Measurements from ENCODE around the gene NUAK1.

The NUAK1 gene

DNA sequence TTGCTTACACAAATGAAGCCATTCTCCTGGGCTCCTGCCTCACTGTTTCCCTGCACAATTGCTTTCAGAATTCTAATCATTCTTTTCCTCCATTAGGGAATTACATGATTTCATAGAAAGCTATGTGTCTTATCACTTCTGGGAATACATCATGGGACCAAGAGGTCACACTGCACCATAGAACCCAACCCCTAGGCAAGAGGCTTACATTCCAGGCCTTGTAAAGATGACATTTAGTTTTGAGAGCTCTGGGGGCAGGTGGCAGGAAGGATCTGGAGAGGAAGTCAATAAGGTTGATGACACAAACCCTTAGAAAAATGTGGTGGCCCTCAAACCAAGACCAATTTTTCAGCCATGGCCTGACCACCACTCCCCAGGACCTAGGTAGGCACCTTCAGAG, 57.1 kb downstream of the NUAK1 start:
- DNase-seq, result no peak

GRCh38 chr12:106080791-106081170, 58.0 kb downstream of the NUAK1 start:
- no peak for DNase-seq

- no peak for DNase-seq
Measured at GRCh38 chr12:106080041-106080790, 58.5 kb downstream of the NUAK1 start.

GRCh38 chr12:106079148-106079738, 59.5 kb downstream of the NUAK1 start:
- DNase-seq, result no peak

- DNase-seq, result no peak
Measured at GRCh38 chr12:106078358-106079010, 60.3 kb downstream of the NUAK1 start.

DNA sequence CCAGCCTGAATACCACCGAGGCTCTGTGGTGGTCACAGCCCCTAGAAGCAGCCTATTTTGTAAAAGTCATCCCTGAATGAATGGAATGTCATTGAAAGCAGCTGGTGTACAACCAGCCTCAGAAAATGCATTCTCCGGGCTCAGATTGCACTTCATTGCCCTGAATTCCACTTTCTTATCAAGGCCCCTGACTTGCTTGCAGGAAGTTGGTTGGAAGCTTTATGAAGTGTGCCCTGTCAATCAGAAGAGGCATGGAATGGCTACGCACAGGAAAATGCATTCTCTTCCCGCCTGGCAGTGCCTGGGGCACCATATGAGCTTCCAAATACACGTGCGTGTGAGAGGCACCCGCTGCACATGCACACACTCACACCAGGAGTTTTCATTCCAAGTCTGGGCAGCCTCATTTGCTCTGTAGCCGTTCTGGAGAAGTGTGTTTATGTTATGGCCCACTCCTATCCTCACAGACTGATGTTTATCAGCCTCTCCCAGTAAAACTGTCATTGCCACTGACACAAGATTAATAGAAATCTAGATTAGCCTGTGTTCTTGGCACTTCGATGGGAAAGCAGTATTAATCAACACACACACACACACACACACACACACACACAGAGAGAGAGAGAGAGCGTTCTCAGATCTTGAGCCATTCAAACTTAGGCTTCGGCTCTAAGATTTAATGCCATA, 63.9 kb downstream of the NUAK1 start:
- no peak for DNase-seq

DNA sequence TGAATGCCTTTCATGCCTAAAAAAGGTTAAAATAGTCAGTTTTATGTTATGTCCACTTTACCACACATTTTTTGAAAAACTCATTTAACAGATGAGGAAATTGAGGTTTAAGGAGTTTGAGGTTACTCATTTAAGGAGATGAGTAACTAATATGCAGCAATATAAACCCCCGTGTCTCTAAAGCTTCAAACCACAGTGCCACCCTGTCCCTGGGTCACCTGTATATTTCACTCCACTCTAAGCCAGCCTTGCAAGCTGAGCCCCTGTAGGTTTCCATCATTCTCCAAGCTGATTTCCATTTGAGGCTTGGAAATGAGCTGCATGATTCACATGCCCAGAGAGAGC, 64.4 kb downstream of the NUAK1 start:
- DNase-seq, result no peak

- DNase-seq, result no peak
Measured at GRCh38 chr12:106073179-106073578, 65.6 kb downstream of the NUAK1 start.

- no peak for DNase-seq
Measured at GRCh38 chr12:106072751-106073150, 66.0 kb downstream of the NUAK1 start.

DNA sequence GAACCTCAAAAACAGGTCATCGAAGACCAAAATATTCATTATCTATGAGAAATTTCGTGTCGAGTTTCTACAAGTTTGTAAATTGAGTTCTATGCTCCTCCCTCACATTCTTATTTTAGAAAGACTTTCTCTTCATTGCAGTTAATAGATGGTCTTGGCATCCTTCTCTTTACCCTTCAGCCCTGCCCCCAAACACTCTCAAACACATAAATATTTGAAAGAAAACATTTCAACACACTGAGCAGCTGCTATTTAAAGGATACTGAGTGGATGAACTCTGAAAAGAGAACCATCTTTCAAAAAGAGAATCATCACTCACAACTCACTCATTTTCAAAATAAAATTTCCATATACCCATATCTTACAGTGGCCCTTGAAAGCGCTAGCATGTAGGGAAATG, 67.1 kb downstream of the NUAK1 start:
- no peak for DNase-seq

DNA sequence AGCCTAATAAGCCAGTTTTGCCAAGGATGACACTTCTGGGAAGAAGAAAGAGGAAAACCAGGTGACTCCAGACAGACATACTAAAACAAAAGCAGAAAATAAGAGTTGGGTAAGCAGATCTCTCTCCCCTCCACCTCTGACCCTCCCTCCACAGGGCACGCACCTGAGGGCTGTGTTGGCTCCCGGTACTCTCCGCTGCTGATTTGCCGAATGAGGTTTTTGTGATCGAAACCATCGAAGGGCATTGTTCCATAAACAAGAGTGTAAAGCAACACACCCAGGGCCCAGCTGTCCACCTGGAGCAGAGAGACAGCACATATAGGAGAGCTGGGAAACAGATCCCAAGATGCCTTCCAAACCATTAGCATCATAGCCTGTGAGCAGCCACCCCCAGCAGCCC, 68.1 kb downstream of the NUAK1 start:
- no peak for DNase-seq

- DNase-seq, result no peak
Measured at GRCh38 chr12:106070147-106070546, 68.6 kb downstream of the NUAK1 start.

- DNase-seq, result no peak
Measured at GRCh38 chr12:106068296-106068695, 70.5 kb downstream of the NUAK1 start.

- no peak for DNase-seq
Measured at GRCh38 chr12:106067606-106068205, 71.0 kb downstream of the NUAK1 start.

DNA sequence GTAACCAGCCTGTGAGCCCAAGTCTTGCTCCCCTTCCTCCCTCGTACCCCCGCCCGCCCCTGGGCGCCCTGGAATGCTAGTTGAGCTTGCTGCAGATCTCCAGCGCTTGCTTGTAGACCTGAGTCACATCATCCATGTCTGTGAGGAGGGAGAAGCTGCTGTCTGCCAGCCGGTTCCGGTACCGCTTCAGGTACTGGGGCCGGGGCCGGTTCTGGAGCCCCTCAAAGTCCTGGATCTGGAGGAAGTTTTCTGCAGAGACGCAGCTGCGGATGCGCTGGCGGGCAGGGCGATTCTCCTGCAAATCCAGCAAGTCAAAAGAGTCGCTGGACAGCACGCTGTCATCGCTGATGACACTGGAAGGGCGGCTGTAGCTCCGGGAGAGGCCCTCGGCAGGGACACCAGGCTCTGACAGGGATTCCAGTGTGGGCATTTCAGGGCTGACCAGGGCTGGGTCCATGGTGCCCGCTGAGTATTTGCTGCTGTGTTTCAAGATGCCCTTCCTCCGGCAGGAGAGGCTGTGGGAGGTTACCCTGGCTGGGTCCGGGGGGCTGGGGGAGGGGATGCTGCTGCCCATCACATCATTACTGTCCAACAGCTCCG, 71.9 kb downstream of the NUAK1 start:
- DNase-seq, result no peak

DNA sequence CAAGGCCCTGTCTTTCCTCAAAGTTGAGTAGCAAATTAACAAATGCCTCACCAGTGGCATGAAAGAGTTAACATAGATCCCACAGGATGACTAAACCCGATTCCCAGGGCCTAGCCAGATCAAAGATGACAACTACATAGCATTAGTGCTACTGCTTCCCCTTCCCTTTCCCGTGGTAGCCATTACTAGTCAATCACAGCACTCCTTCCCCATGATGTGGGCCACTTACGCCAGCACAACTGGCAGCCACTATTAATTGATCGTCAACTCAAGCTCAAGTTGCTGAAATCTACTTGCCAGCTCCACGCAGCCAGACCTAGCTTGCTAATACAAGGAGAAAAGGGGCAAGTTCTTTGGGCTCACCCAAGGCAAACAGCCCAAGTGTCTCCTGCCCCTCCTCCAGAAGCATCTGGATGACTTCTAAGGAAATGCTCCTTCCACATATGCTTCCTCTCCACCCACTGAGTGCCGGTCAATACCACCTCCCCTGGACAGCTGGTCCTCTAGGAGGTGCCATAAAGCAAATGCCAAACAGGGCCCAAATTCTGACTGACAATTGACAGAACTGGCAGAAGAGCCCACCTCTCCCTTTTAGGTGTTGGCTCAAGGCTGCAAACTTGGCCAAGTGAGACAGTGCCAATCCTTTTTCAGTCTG, 72.6 kb downstream of the NUAK1 start:
- DNase-seq, result no peak

DNA sequence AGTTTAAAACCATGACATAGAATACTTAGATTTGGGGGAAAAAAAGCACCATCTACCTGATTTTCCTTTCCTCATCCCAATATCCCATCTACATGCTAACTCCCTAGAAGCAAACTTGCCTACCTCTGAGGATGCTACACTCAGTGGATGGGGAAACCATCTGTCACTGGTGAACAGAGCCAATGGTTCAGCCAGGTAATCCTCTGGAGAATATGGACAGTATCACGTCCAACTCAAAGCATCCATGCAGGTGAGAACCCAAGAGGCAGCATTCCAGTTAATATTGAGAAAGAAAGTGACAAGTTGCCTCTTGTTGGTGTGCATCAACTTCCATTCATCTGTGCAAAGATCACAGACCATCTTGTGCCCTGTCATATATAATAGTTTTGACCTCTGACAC, 73.2 kb downstream of the NUAK1 start:
- DNase-seq, result no peak

GRCh38 chr12:106064721-106065021, 74.1 kb downstream of the NUAK1 start:
- no peak for DNase-seq

- DNase-seq, result no peak
Measured at GRCh38 chr12:106063826-106064720, 74.7 kb downstream of the NUAK1 start.

GRCh38 chr12:106062693-106063092, 76.1 kb downstream of the NUAK1 start:
- no peak for DNase-seq

All from stimulated activated CD4-positive, alpha-beta T cell treated with anti-CD3 and anti-CD28 coated beads, Interleukin-4, amount 100 ng/mL, for 24 hours (primary cell).